Measurements from ENCODE around the gene RNASE1.

DNA sequence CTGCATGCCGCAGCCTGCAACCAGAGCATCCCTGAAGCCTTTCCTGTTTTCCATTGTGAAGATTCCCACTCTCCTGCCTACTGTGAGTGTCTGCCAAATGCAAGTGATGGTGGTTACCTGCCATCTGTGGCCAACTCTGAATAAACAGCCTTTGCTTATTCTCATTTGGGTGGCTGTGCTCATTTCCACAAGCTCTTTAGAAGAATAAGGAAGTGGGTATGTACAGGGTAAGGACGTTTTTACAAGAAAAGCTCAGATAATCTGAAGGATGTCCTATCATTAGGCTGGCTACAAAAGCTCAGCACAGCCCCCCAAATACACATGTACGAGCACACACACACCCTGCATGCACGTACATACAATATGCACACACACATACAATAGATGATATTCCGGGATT, 7.3 kb upstream of the RNASE1 start:
- TF ChIP-seq RBM34 (IDR thresholded peaks at IDR 0.05; ENCODE audit: borderline replicate concordance, insufficient read depth, low read length) = no peak
- TF ChIP-seq ZNF311 (CRISPR knock-in tag; IDR thresholded peaks at IDR 0.05) = no peak
- TF ChIP-seq, protein P1, sequence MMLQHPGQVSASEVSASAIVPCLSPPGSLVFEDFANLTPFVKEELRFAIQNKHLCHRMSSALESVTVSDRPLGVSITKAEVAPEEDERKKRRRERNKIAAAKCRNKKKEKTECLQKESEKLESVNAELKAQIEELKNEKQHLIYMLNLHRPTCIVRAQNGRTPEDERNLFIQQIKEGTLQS (IDR thresholded peaks at IDR 0.05) = no peak
- TF ChIP-seq, protein P1 (CRISPR knock-in tag; conservative IDR thresholded peaks at IDR 0.05) = no peak
- no peak for TF ChIP-seq CEBPB (tag; IDR thresholded peaks at IDR 0.05)
- no peak for TF ChIP-seq TARDBP (IDR thresholded peaks at IDR 0.05)
- TF ChIP-seq, protein P2, sequence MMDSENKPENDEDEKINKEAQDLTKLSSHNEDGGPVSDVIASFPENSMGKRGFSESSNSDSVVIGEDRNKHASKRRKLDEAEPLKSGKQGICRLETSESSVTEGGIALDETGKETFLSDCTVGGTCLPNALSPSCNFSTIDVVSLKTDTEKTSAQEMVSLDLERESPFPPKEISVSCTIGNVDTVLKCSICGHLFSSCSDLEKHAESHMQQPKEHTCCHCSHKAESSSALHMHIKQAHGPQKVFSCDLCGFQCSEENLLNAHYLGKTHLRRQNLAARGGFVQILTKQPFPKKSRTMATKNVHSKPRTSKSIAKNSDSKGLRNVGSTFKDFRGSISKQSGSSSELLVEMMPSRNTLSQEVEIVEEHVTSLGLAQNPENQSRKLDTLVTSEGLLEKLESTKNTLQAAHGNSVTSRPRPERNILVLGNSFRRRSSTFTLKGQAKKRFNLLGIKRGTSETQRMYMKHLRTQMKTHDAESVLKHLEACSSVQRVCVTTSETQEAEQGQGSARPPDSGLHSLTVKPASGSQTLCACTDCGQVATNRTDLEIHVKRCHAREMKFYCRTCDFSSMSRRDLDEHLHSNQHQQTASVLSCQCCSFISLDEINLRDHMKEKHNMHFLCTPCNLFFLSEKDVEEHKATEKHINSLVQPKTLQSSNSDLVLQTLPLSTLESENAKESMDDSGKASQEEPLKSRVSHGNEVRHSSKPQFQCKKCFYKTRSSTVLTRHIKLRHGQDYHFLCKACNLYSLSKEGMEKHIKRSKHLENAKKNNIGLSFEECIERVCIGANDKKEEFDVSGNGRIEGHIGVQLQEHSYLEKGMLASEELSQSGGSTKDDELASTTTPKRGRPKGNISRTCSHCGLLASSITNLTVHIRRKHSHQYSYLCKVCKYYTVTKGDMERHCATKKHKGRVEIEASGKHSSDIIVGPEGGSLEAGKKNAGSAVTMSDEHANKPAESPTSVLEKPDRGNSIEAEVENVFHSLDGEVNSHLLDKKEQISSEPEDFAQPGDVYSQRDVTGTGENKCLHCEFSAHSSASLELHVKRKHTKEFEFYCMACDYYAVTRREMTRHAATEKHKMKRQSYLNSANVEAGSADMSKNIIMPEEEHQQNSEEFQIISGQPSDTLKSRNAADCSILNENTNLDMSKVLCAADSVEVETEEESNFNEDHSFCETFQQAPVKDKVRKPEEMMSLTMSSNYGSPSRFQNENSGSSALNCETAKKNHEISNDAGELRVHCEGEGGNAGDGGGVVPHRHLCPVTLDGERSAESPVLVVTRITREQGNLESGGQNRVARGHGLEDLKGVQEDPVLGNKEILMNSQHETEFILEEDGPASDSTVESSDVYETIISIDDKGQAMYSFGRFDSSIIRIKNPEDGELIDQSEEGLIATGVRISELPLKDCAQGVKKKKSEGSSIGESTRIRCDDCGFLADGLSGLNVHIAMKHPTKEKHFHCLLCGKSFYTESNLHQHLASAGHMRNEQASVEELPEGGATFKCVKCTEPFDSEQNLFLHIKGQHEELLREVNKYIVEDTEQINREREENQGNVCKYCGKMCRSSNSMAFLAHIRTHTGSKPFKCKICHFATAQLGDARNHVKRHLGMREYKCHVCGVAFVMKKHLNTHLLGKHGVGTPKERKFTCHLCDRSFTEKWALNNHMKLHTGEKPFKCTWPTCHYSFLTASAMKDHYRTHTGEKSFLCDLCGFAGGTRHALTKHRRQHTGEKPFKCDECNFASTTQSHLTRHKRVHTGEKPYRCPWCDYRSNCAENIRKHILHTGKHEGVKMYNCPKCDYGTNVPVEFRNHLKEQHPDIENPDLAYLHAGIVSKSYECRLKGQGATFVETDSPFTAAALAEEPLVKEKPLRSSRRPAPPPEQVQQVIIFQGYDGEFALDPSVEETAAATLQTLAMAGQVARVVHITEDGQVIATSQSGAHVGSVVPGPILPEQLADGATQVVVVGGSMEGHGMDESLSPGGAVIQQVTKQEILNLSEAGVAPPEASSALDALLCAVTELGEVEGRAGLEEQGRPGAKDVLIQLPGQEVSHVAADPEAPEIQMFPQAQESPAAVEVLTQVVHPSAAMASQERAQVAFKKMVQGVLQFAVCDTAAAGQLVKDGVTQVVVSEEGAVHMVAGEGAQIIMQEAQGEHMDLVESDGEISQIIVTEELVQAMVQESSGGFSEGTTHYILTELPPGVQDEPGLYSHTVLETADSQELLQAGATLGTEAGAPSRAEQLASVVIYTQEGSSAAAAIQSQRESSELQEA (IDR thresholded peaks at IDR 0.05; ENCODE audit: low read depth) = no peak
- TF ChIP-seq, protein P3, sequence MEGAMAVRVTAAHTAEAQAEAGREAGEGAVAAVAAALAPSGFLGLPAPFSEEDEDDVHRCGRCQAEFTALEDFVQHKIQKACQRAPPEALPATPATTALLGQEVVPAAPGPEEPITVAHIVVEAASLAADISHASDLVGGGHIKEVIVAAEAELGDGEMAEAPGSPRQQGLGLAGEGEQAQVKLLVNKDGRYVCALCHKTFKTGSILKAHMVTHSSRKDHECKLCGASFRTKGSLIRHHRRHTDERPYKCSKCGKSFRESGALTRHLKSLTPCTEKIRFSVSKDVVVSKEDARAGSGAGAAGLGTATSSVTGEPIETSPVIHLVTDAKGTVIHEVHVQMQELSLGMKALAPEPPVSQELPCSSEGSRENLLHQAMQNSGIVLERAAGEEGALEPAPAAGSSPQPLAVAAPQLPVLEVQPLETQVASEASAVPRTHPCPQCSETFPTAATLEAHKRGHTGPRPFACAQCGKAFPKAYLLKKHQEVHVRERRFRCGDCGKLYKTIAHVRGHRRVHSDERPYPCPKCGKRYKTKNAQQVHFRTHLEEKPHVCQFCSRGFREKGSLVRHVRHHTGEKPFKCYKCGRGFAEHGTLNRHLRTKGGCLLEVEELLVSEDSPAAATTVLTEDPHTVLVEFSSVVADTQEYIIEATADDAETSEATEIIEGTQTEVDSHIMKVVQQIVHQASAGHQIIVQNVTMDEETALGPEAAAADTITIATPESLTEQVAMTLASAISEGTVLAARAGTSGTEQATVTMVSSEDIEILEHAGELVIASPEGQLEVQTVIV (CRISPR knock-in tag; IDR thresholded peaks at IDR 0.05; ENCODE audit: borderline replicate concordance) = no peak
- TF ChIP-seq NFYB (IDR thresholded peaks at IDR 0.05; ENCODE audit: extremely low read depth, insufficient read length) = no peak
- TF ChIP-seq, protein P4, sequence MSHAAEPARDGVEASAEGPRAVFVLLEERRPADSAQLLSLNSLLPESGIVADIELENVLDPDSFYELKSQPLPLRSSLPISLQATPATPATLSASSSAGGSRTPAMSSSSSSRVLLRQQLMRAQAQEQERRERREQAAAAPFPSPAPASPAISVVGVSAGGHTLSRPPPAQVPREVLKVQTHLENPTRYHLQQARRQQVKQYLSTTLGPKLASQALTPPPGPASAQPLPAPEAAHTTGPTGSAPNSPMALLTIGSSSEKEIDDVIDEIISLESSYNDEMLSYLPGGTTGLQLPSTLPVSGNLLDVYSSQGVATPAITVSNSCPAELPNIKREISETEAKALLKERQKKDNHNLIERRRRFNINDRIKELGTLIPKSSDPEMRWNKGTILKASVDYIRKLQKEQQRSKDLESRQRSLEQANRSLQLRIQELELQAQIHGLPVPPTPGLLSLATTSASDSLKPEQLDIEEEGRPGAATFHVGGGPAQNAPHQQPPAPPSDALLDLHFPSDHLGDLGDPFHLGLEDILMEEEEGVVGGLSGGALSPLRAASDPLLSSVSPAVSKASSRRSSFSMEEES (CRISPR knock-in tag; IDR thresholded peaks at IDR 0.05) = no peak

Measured in K562 (cell line).